PC-3 (cell line): ENCODE data around the gene MCF2L2.

Experiments used
- EZH2 ChIP-seq: fragments of 300-600 bp; sonication (generic); IDR thresholded peaks from one replicate; pipeline ENCODE4 v1.6.1; 2017; ENCODE audit warnings: antibody characterized with exemption, mild to moderate bottlenecking, low read length; ENCODE audit not compliant: unreplicated experiment
- EZH2phosphoT487 ChIP-seq: fragments of 300-600 bp; sonication (generic); IDR thresholded peaks from 2 replicates; pipeline ENCODE4 v1.6.1; 2018; ENCODE audit warnings: mild to moderate bottlenecking, antibody characterized with exemption, low read length, borderline replicate concordance
- TF ChIP-seq, protein P1 (sequence below): fragments of 300-600 bp; sonication (generic); conservative IDR thresholded peaks from 2 replicates; pipeline ENCODE4 v1.5.1; 2017; ENCODE audit warnings: antibody characterized with exemption, low read depth, mild to moderate bottlenecking, low read length

DNA sequence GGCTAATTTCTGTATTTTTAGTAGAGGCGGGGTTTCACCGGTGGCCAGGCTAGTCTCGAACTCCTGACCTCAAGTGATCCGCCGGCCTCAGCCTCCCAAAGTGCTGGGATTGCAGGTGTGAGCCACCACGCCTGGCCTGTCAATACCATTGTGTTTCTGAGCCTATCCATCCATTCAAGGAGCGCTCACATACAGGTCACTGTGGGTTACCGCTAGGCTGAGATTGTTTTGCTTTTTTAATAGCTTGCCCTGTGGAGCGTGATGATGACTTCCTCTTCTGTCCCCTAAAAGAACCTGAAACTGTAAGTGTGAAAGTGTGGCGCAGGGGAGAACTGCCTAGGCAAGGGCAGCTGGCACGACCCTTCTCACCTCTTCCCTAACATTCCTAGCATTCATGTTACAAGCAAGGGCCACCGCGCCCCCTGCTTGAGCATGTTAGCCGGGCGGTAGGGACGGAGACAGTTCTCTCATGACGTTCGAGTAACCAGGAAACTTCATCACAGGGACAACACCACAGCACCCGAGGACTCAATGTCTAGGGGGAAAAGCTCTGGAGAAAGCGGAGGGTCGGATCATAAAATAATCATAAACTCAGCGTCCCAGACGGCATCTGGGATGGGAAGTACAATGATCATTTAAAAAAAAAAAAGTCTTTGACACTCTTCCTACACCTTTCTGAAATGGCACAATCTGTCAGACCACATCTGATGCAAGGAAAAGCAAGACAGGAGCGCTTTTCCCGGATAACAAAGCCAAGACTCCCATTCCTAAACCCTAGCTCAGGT is 266.7 kb downstream of the MCF2L2 start:
- TF ChIP-seq, protein P1, sequence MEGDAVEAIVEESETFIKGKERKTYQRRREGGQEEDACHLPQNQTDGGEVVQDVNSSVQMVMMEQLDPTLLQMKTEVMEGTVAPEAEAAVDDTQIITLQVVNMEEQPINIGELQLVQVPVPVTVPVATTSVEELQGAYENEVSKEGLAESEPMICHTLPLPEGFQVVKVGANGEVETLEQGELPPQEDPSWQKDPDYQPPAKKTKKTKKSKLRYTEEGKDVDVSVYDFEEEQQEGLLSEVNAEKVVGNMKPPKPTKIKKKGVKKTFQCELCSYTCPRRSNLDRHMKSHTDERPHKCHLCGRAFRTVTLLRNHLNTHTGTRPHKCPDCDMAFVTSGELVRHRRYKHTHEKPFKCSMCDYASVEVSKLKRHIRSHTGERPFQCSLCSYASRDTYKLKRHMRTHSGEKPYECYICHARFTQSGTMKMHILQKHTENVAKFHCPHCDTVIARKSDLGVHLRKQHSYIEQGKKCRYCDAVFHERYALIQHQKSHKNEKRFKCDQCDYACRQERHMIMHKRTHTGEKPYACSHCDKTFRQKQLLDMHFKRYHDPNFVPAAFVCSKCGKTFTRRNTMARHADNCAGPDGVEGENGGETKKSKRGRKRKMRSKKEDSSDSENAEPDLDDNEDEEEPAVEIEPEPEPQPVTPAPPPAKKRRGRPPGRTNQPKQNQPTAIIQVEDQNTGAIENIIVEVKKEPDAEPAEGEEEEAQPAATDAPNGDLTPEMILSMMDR, result no peak
- TF ChIP-seq EZH2 (no peak), EZH2phosphoT487 (no peak)
